ENCODE data around the gene GFAP.
"Not testable (repeated sequence)": the region's sequence is repeated elsewhere in the genome, so short reads cannot be mapped to it uniquely, and the experiment has no call there.

The GFAP gene

DNA sequence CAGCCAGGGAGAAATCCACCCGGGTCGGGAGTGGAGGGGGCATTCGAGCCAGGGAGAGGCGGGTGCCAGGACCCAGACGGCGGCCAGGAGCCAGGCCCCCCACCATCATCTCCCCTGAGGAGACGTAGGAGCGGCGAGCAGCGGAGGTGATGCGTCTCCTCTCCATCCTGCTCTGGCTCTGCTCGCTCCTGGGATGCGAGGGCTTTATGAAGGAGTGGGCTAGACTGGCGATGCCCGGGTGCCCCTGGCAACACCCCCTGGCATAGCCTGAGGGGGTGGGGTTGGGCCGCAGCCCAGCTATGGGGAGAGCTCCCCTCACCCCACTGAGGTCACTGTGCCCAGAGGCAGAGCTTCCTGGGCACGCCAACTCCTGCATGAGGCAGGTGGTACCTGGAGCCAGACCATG, at the start of gene GFAP:
TSS of gene GFAP (minus strand) at position 180 of the 406 bp plus-strand sequence. CDS start at position 166, 14 bp downstream.
- DNase-seq, result no peak

DNA sequence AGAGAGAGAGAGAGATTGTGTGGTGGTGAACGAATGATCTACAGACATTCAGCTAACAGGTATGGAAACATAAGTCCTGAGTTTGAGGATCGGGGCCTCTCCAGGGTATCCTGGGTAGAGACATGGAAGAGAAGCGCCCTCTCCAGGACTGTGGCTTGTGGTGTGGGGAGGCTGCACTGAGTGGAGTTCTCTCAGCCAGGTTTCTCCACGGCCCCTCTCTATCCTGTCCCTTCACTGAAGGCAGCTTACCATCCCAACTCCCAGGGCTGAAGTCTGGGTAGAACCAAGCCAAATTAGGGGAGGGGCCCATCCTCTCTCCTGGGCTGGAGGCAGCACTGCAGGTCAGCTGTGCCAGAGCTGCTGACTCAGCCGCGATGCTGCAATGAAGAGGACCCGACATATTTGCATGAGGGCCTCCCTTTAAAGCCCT, 46.6 kb upstream of the GFAP start:
- no peak for DNase-seq

DNA sequence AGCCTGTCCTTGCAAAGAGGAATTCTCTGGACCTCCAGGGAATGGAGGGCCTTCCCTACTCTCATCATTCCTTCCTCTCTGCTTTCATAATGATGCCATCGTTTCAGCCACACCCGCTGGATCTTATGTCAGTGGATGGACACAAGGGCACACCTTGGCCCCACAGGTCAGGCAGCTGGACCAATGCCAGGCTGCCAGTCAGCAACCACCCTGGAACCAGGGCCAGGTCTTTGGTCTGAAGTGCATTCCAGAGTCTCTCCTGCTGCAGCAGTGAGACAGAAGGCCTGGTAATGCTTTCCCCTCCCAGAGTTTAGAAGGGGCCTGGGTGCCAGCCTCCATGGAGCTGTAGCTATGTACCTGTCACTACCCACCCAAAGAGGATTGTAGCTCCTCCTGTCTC, 45.4 kb upstream of the GFAP start:
- DNase-seq, result no peak

DNA sequence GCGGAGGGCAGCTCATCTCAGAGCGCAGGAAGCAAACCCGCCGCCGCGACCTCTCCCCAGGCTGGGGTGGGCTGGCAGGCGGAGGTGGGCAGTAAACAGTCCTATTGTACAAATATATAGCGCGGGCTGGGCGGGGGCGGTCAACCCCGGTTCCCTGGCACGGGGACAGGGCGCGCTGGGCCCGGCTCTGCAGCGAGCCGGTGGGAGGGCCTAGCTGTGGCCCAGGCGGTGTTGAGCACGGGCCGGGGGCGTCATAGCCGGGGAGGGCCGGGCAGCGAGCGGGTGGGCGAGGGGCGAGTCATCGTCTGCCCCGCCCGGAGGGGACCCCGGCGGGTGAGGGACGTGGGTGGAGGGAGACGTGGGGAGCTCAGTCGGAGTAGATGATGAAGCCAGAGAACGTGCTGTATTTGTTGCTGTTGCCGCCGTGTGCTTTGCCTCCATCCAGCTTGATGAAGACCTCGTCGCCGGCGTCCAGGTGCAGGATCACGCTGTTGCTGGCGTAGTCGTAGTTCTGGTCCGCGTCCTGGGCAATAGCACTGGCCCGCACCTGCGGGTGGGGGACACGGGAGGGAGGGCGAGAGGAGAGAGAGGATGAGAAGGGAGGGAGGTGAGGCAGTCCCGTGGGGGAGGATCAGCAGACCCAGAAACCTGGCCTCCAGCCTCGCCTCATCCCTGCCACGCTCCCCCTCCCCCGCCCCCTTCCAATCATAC, 44.7 kb upstream of the GFAP start:
- DNase-seq, result no peak

DNA sequence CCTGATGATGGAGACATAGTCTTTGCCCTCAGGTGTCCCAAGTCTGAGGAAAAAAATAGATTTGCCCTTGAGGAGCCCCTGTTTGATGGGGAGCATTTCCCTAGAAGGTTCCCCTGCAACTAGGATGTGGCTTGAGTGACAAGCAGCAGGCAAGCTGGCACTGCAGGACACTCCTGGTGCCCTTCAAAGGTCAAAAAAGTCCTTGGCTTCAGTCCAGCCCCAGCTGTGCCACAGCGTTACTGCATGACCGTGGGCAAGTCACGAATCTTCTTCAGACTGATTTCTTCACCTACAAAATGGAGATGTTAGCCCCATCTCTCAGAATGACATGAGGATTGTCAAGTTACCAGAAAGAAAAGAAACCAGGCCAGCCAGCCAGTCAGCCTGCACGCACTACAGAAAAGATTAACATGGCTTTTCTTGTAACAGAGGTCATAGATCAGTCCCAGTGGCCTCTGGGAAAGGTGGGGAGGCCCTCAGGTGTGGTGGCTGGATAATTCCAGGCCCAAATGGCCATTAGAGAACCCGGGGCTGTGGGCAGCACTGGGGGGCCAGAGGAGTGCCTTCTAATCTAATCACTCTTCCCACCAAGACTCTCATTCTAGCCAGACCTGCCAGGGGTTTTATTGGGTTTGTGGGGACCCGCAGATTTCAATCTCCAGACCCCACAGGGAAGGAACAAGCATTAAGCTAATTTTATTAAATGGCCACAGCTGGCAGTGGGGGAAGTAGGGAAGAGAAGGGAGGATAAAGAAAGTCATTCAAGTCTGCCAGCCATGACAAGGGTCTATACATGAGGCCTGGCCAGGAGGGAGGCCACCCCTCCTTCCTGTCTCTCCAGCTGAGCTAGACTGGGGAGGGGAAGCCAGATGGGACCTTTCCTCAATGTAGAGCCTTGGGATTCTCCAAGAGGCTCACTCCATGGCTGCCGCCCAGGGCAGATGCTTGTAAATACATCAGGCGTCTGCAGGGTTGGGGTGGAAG, 42.0 kb upstream of the GFAP start:
- no peak for DNase-seq

GRCh38 chr17:44955674-44956425, 40.5 kb upstream of the GFAP start:
- no peak for DNase-seq

DNA sequence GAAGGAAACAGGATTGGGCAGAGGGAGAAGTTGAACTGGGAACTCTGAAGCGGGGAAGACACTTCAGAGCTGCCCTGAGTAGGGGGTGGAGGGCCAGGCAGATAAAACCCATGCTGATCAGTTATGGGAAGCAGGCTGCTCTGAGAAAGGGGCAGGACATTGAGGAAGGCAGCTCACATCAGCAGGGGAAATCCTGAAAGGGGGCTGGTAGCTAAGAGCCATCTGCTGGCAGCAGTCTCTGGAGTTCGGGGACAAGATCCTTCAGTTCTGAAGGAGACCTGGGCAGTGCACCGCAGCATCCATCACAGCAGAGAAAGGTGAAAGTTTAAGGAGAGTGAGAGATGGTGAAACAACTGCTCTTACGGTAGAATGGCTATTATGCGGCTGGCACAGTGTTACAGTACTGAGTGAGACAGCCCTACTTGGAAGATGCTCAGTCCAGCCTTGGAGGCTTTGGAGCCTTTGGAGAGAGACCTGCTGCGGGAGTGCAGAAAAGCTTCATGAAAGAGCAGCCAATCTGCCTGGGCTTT, 37.7 kb upstream of the GFAP start:
- no peak for DNase-seq

- no peak for DNase-seq
Measured at GRCh38 chr17:44948315-44948795, 33.1 kb upstream of the GFAP start.

- DNase-seq, result peak; percentile 93
Measured at GRCh38 chr17:44947461-44948314, 32.4 kb upstream of the GFAP start, which contains the start of gene KIF18B. Gene KIF18B (minus strand): TSS chr17:44947773. CDS start chr17:44936344, 11,429 bp downstream.

DNA sequence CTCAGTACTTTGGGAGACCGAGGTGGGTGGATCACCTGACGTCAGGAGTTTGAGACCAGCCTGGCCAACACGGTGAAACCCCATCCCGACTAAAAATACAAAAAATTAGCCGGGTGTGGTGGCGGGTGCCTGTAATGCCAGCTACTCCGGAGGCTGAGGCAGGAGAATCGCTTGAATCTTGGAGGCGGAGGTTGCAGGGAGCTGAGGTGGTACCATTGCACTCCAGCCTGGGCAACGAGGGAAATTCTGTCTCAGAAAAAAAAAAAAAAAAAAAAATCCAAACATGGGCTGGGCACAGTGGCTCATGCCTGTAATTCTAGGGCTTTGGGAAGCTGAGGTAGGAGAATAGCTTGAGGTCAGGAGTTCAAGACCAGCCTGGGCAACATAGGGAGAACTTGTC, 30.4 kb upstream of the GFAP start:
- not testable (repeated sequence) for DNase-seq

DNA sequence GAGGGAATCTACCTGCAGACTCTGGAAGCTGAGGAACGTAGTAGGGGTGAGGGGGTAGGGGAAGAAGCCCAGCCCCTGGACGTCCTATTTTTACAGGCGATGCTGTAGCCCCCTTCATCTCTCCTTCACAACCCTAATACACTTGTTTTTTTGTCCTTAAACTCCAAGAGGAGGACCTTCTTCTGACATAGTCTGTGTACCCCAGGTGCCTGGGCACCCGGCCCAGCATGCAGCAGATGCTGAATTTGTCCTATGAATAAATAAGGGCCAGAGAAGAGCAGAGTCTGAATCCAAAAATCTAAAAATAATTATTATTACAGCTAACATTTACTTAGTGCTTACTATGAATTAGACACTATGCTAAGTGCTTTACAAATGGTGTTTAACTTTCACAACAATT, 27.2 kb upstream of the GFAP start:
- no peak for DNase-seq

GRCh38 chr17:44941712-44942331, 26.5 kb upstream of the GFAP start:
- peak; percentile 10 for DNase-seq

GRCh38 chr17:44940768-44941167, 25.5 kb upstream of the GFAP start:
- no peak for DNase-seq

- DNase-seq, result no peak
Measured at GRCh38 chr17:44940317-44940716, 25.0 kb upstream of the GFAP start.

GRCh38 chr17:44935116-44935515, 19.8 kb upstream of the GFAP start:
- DNase-seq, result no peak

DNA sequence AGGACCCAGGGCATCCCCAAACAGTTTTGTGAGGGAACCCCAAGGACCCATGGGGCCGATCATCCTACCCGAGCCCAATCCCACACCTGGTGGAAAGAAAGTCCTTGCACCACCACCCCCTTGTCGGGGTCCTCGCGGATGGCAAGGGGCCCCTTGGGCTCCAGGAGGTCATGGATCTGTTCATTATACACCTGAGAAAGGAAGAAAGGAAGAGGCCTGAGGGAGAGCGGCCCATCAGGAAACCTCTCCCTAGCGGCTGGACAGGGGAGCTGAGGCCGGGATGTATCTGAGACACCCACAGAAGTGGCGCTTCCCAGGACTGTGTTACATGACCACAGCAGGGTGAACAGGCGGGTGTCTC, 19.4 kb upstream of the GFAP start:
- DNase-seq, result no peak

DNA sequence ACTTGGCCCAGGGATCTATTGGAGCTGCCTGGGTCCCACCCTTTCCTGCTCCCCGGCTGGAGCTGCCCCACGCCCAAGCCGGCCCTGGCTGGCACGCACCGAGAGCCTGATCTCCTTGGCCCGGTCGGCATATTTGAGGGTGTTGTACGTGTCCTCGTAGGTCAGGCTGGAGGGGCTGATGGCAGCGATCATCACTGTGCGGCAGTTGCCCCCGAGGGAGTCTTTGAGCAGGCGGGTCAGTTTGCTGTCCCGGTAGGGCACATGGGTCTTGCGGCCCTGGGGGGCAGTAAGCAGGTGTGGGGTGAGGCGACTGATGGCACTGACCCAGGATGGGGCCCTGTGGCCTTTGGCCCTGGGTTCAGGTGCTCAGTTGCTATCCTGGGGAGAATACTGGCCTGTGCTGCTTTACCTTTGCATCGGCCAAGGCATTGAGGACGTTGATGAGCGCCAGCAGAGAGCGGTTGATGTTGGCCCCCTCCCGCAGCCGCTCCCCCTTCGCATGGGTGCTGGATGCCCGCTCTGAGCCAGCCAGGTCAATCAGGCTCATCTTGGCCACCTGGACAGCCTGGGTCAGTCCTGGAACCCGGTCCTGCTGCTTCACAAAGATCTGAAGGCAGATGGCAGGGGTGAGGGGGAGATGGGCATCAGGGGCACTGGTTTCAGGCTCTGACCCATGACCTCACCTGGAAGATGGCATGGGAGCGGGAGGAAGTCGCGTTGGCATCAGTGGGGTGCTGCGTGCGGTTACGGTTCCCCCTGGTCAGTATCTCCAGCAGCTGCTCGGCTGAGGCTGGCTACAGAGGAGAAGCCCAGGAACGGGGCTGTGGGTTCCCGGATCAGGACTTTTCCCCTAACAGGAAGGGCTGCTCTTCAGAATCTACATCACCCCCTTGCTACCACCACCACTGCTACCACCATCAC, 18.8 kb upstream of the GFAP start:
- DNase-seq, result no peak

GRCh38 chr17:44932787-44933097, 17.4 kb upstream of the GFAP start:
- no peak for DNase-seq

- no peak for DNase-seq
Measured at GRCh38 chr17:44932096-44932786, 16.9 kb upstream of the GFAP start.

DNA sequence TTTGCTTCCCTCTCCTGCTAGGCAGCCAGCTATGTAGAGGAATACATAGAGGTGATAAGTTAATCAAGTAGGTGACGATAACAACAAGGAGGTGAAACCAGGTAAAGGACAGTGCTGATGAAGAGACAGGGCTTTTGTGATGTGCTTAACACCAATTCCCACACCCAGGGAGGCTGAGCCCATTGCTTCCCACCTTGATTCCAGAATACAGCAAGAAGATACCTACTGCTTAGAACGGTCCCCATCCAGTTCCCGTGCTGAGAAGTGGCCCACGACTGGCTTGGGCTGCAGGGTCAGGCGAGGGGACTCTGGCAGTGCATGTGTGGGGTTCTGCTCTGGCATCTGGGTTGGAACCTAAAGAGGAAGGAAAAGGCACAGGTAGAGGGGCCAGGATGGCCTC, 16.1 kb upstream of the GFAP start:
- DNase-seq, result no peak

All from NCI-H510A treated with DMSO at 0.1 percent for 48 hours (cell line).